Spleen (tissue), 7 donors: ENCODE data around the gene RAPGEF4.

Experiments used
- CTCF ChIP-seq, 11 experiments: fragments of 200-600 bp in 7 of 11; fragments of 450-650 bp in 4 of 11; sonication (generic) in 4 of 11; IDR thresholded peaks in 8 of 11; conservative IDR thresholded peaks in 3 of 11; 1 replicate in 7 of 11; 2 replicates in 4 of 11; pipeline versions ENCODE4 v1.4.0 to v1.8.0; 2016 to 2021; ENCODE audit warnings: antibody characterized with exemption in 11 of 11, inconsistent platforms in 4 of 11, mild to moderate bottlenecking in 1 of 11
- POLR2AphosphoS5 ChIP-seq, 3 donors: sonication (generic); formaldehyde crosslinking; IDR thresholded peaks; one replicate each; pipeline ENCODE4 v1.5.1; 2017; ENCODE audit warnings: antibody characterized with exemption in 3 of 3
- donor health status: DM: no; HTN: no; CAD: no; lungs with moderate emphysema.
- donor health status: DM: no; HTN: no; CAD: no.
- donor health status: DM: no; HTN: no; CAD: no.

GRCh38 chr2:172735582-172736423, at the start of gene RAPGEF4:
- no peak for TF ChIP-seq POLR2AphosphoS5 (IDR thresholded peaks at IDR 0.05)
- no peak for TF ChIP-seq CTCF (IDR thresholded peaks at IDR 0.05 in 8 of 11, conservative IDR thresholded peaks at IDR 0.05 in 3 of 11)
